Progenitor cell of endocrine pancreas (in vitro differentiated cells): ENCODE data around the gene SLC9A5. TPM values are rescaled to one million over a fixed set of nuclear protein-coding genes. Genes with fewer than 3 reads are reported as not detected.

ENCODE experiments used
- DNase-seq: peaks from one replicate; pipeline ENCODE4 v3.0.0; 2021; ENCODE audit warnings: low spot score; ENCODE audit not compliant: unreplicated experiment
- H3K27ac Mint-ChIP-seq: 2 replicates; pipeline ENCODE4 v1.8.0; 2021; ENCODE audit warnings: mild to moderate bottlenecking, moderate library complexity, mixed read lengths
- H3K27me3 Mint-ChIP-seq: 2 replicates; pipeline ENCODE4 v1.8.0; 2021; ENCODE audit warnings: mixed read lengths
- H3K36me3 Mint-ChIP-seq: 2 replicates; pipeline ENCODE4 v1.8.0; 2022; ENCODE audit warnings: mixed read lengths; ENCODE audit not compliant: insufficient read depth
- H3K4me1 Mint-ChIP-seq: 2 replicates; pipeline ENCODE4 v1.8.0; 2021; ENCODE audit warnings: low read depth, mixed read lengths
- H3K4me3 Mint-ChIP-seq: 2 replicates; pipeline ENCODE4 v1.8.0; 2021; ENCODE audit warnings: low read depth, mild to moderate bottlenecking, moderate library complexity, mixed read lengths
- H3K9me3 Mint-ChIP-seq: 2 replicates; pipeline ENCODE4 v1.8.0; 2021; ENCODE audit warnings: low read depth, mixed read lengths
- CTCF ChIP-seq: fragments of 200-600 bp; sonication (generic); IDR thresholded peaks from one replicate; pipeline ENCODE4 v1.5.0; 2021; ENCODE audit warnings: antibody characterized with exemption, mild to moderate bottlenecking; ENCODE audit not compliant: unreplicated experiment
- microRNA-seq: library from miRNA; unstranded; fragments of <30 nt; microRNA quantifications from one replicate; pipeline ENCODE4 v1.1.0, GENCODE V29; 2020; ENCODE audit warnings: borderline number of aligned reads; ENCODE audit not compliant: unreplicated experiment
- total RNA-seq: library from RNA; stranded (reverse); gene quantifications from 2 replicates; pipeline ENCODE4 v1.2.1, GENCODE V29; 2021

SLC9A5 gene
- total RNA-seq, 1 donor from 2014 or later = 3.4 TPM

- DNase-seq = no peak
- peaks cover 5% of the 10 kb centered on the region for H3K4me1 Mint-ChIP-seq
- no peak for TF ChIP-seq CTCF
- H3K27me3 Mint-ChIP-seq = peaks cover 19% of the 10 kb centered on the region
- no peak overlapping the region for H3K4me3 Mint-ChIP-seq
- no peak overlapping the region for H3K27ac Mint-ChIP-seq
- peaks cover 4% of the 10 kb centered on the region for H3K9me3 Mint-ChIP-seq
- no peaks in the 10 kb centered on the region for H3K36me3 Mint-ChIP-seq
Observed at GRCh38 chr16:67310561-67310960, 61.8 kb downstream of the SLC9A5 start.

GRCh38 chr16:67311607-67312488 is 63.1 kb downstream of the SLC9A5 start:
- no peak for DNase-seq
- no peaks in the 10 kb centered on the region for H3K36me3 Mint-ChIP-seq
- peaks cover 5% of the 10 kb centered on the region for H3K4me1 Mint-ChIP-seq
- no peak for TF ChIP-seq CTCF
- H3K4me3 Mint-ChIP-seq = no peak overlapping the region
- H3K27me3 Mint-ChIP-seq = peaks cover 10% of the 10 kb centered on the region
- no peak overlapping the region for H3K27ac Mint-ChIP-seq
- H3K9me3 Mint-ChIP-seq = no peaks in the 10 kb centered on the region

GRCh38 chr16:67312719-67313118 is 63.9 kb downstream of the SLC9A5 start:
- Mint-ChIP-seq H3K4me1 (peaks cover 5% of the 10 kb centered on the region), H3K4me3 (no peak overlapping the region), H3K27me3 (peaks cover 10% of the 10 kb centered on the region), H3K9me3 (no peaks in the 10 kb centered on the region), H3K36me3 (no peaks in the 10 kb centered on the region), H3K27ac (no peak overlapping the region)
- TF ChIP-seq CTCF = no peak
- DNase-seq = no peak

GRCh38 chr16:67317853-67318252 is 69.1 kb downstream of the SLC9A5 start:
- Mint-ChIP-seq H3K36me3 (no peaks in the 10 kb centered on the region), H3K27ac (no peak overlapping the region), H3K27me3 (peaks cover 23% of the 10 kb centered on the region), H3K9me3 (no peaks in the 10 kb centered on the region), H3K4me1 (no peaks in the 10 kb centered on the region), H3K4me3 (no peak overlapping the region)
- no peak for TF ChIP-seq CTCF
- no peak for DNase-seq

Small RNAs within 50 kb of the gene (microRNA-seq; reads per million reads assigned to microRNA genes)
- gene MIR328 = 115 reads per million, percentile 56 among the genes with 10 or more reads in this experiment

Other genes with a start within 250 kb of the SLC9A5 start
- gene CBFB, start 219.8 kb upstream of the SLC9A5 start, total RNA-seq = 86.6 and 87.3 TPM in 2 replicates
- 20.4 and 21.0 TPM in 2 replicates for gene PHAF1, start 139.0 kb upstream of the SLC9A5 start, total RNA-seq
- 5.1 TPM in 2 replicates for gene B3GNT9, start 98.0 kb upstream of the SLC9A5 start, total RNA-seq
- 5.6 and 6.6 TPM in 2 replicates for gene TRADD, start 89.1 kb upstream of the SLC9A5 start, total RNA-seq
- 1.7 and 2.1 TPM in 2 replicates for gene FBXL8, start 89.0 kb upstream of the SLC9A5 start, total RNA-seq
- 2.2 and 6.8 TPM in 2 replicates for gene HSF4, start 84.2 kb upstream of the SLC9A5 start, total RNA-seq
- 9.4 and 12.7 TPM in 2 replicates for gene NOL3, start 78.4 kb upstream of the SLC9A5 start, total RNA-seq
- gene MATCAP1, start 65.0 kb upstream of the SLC9A5 start, total RNA-seq = 137 and 145 TPM in 2 replicates
- not detected in 2 replicates for gene EXOC3L1, start 58.8 kb upstream of the SLC9A5 start, total RNA-seq
- 82.1 and 82.8 TPM in 2 replicates for gene E2F4, start 56.8 kb upstream of the SLC9A5 start, total RNA-seq
- gene ELMO3, start 49.8 kb upstream of the SLC9A5 start, total RNA-seq = 5.4 and 5.5 TPM in 2 replicates
- 33.4 and 36.3 TPM in 2 replicates for gene TMEM208, start 21.8 kb upstream of the SLC9A5 start, total RNA-seq
- 28.2 and 30.2 TPM in 2 replicates for gene FHOD1, start 1.5 kb upstream of the SLC9A5 start, total RNA-seq
- 3.3 and 3.8 TPM in 2 replicates for gene PLEKHG4, start 30.6 kb downstream of the SLC9A5 start, total RNA-seq
- 0.14 and 1.4 TPM in 2 replicates for gene KCTD19, start 77.8 kb downstream of the SLC9A5 start, total RNA-seq
- 1.6 and 2.3 TPM in 2 replicates for gene LRRC36, start 77.8 kb downstream of the SLC9A5 start, total RNA-seq
- 17.5 and 26.8 TPM in 2 replicates for gene TPPP3, start 144.5 kb downstream of the SLC9A5 start, total RNA-seq
- 16.5 and 17.0 TPM in 2 replicates for gene ZDHHC1, start 167.5 kb downstream of the SLC9A5 start, total RNA-seq
- gene HSD11B2, start 182.1 kb downstream of the SLC9A5 start, total RNA-seq = 38.7 and 44.5 TPM in 2 replicates
- 65.3 and 67.5 TPM in 2 replicates for gene ATP6V0D1, start 232.2 kb downstream of the SLC9A5 start, total RNA-seq
- not detected in 2 replicates for gene AGRP, start 234.6 kb downstream of the SLC9A5 start, total RNA-seq